ENCODE results near the gene DMRTB1.

DNA sequence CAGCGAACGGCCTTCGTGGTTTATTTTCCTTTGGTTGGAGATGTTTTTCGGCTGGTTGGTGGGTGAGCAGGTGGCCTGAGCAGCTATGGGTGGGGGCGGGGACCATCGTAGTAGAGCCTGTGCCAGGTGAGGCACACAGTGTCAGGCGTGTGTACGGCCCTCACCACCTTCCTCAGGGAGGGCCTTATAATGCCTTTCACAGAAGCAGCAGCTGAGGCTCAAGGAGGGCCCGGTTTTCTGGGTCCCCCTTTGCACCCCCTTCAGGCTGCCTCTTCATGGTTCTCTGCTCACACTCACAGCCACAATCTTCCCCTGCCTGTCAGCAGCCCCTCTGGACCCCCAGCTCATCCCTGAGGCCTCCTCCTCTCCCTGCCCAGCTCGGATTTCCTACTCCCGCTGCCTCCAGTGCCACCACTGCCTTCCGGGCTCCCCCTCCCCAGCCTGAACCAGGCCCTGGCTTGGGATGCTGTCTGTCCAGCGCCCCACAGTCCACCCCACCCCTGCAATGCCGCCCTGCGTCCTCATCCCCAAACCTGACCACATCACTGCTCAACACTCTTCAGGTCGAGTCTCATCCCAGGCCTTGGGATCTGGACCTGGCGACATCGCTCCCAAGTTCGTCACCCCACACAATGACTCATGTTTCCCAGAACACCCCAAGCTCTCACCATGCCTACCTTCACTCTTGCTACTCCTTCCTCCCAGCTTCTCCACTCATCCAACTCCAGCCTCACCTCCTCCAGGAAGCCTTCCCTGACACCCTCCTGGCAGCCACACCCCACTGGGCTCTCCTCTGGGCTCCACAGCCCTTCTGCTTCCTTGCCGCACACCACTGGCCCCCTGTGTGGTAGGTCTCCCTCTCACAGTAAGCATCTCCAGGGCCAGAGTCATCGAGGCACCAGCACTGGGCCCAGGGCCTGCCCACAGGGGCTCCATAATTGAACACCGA is 53.9 kb downstream of the DMRTB1 start:
- TF ChIP-seq, protein P1, sequence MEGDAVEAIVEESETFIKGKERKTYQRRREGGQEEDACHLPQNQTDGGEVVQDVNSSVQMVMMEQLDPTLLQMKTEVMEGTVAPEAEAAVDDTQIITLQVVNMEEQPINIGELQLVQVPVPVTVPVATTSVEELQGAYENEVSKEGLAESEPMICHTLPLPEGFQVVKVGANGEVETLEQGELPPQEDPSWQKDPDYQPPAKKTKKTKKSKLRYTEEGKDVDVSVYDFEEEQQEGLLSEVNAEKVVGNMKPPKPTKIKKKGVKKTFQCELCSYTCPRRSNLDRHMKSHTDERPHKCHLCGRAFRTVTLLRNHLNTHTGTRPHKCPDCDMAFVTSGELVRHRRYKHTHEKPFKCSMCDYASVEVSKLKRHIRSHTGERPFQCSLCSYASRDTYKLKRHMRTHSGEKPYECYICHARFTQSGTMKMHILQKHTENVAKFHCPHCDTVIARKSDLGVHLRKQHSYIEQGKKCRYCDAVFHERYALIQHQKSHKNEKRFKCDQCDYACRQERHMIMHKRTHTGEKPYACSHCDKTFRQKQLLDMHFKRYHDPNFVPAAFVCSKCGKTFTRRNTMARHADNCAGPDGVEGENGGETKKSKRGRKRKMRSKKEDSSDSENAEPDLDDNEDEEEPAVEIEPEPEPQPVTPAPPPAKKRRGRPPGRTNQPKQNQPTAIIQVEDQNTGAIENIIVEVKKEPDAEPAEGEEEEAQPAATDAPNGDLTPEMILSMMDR (conservative IDR thresholded peaks at IDR 0.05 in 1 of 2, IDR thresholded peaks at IDR 0.05 in 1 of 2; ENCODE audit: low read depth in 1 of 2, low read length in 2 of 2): no peak
- TF ChIP-seq EZH2 (IDR thresholded peaks at IDR 0.05; ENCODE audit: low read length, missing control alignments): no peak
